ENCODE data around the gene HECTD4. TPM values are rescaled to one million over a fixed set of nuclear protein-coding genes. Genes with fewer than 3 reads are reported as not detected.

HECTD4 gene
- total and polyA plus RNA-seq, 4 donors, result 4.3 to 80.1 (median 25.5) TPM

- H3K4me1 ChIP-seq (ENCODE audit: control insufficient read depth in 4 of 4, insufficient read depth in 4 of 4, low read length in 3 of 4), result peaks cover 0 to 1% (median 0%) of the 10 kb centered on the region in 4 donors
- 93% methylated on average over 11 of the region's 11 CpGs for WGBS
- TF ChIP-seq JUND (IDR thresholded peaks at IDR 0.05) (no peak), HNF4G (IDR thresholded peaks at IDR 0.05) (no peak)
- no peaks in the 10 kb centered on the region for H3K9me3 ChIP-seq (ENCODE audit: control insufficient read depth in 4 of 4, low read length in 3 of 4)
- DNase-seq (ENCODE audit: low spot score), result no peak
- peaks cover 24 to 61% (median 53%) of the 10 kb centered on the region in 4 donors for H3K36me3 ChIP-seq (ENCODE audit: control insufficient read depth in 4 of 4, insufficient read depth in 3 of 4, low read depth in 1 of 4, low read length in 3 of 4)
- no peak overlapping the region for H3K9ac ChIP-seq (ENCODE audit: low read depth in 1 of 2, low read length in 2 of 2)
- H3K27me3 ChIP-seq (ENCODE audit: control insufficient read depth in 4 of 4, insufficient read depth in 4 of 4, low read length in 3 of 4), result no peaks in the 10 kb centered on the region
- no peak overlapping the region for H3K4me3 ChIP-seq (ENCODE audit: low read depth in 1 of 3, low read length in 3 of 3)
- no peak overlapping the region for H3K27ac ChIP-seq (ENCODE audit: low read depth in 1 of 2, low read length in 2 of 2)
Observed at GRCh38 chr12:112151766-112152541, 230.3 kb downstream of the HECTD4 start.

GRCh38 chr12:112149596-112149995 is 232.6 kb downstream of the HECTD4 start:
- no peaks in the 10 kb centered on the region for H3K9me3 ChIP-seq (ENCODE audit: control insufficient read depth in 4 of 4, low read length in 3 of 4)
- TF ChIP-seq EGR1 (IDR thresholded peaks at IDR 0.05; ENCODE audit: low read depth in 2 of 2), result no peak
- no peak for TF ChIP-seq RXRA (IDR thresholded peaks at IDR 0.05)
- 91% methylated on average over 5 of the region's 5 CpGs for WGBS
- no peaks in the 10 kb centered on the region for H3K27me3 ChIP-seq (ENCODE audit: control insufficient read depth in 4 of 4, insufficient read depth in 4 of 4, low read length in 3 of 4)
- no peak overlapping the region for H3K9ac ChIP-seq (ENCODE audit: low read depth in 1 of 2, low read length in 2 of 2)
- peaks cover 0 to 1% (median 0%) of the 10 kb centered on the region in 4 donors for H3K4me1 ChIP-seq (ENCODE audit: control insufficient read depth in 4 of 4, insufficient read depth in 4 of 4, low read length in 3 of 4)
- H3K4me3 ChIP-seq (ENCODE audit: low read depth in 1 of 3, low read length in 3 of 3), result no peak overlapping the region
- no peak overlapping the region for H3K27ac ChIP-seq (ENCODE audit: low read depth in 1 of 2, low read length in 2 of 2)
- H3K36me3 ChIP-seq (ENCODE audit: control insufficient read depth in 4 of 4, insufficient read depth in 3 of 4, low read depth in 1 of 4, low read length in 3 of 4), result peaks cover 30 to 78% (median 66%) of the 10 kb centered on the region in 4 donors
- DNase-seq (ENCODE audit: low spot score), result no peak

GRCh38 chr12:112148031-112148513 is 234.2 kb downstream of the HECTD4 start:
- H3K36me3 ChIP-seq (ENCODE audit: control insufficient read depth in 4 of 4, insufficient read depth in 3 of 4, low read depth in 1 of 4, low read length in 3 of 4), result peaks cover 26 to 76% (median 62%) of the 10 kb centered on the region in 4 donors
- H3K9ac ChIP-seq (ENCODE audit: low read depth in 1 of 2, low read length in 2 of 2), result no peak overlapping the region
- H3K4me3 ChIP-seq (ENCODE audit: low read depth in 1 of 3, low read length in 3 of 3), result no peak overlapping the region
- H3K27me3 ChIP-seq (ENCODE audit: control insufficient read depth in 4 of 4, insufficient read depth in 4 of 4, low read length in 3 of 4), result no peaks in the 10 kb centered on the region
- no peak overlapping the region for H3K27ac ChIP-seq (ENCODE audit: low read depth in 1 of 2, low read length in 2 of 2)
- DNase-seq (ENCODE audit: low spot score), result no peak
- 93% methylated on average over 3 of the region's 3 CpGs for WGBS
- TF ChIP-seq CTCF (IDR thresholded peaks at IDR 0.05; ENCODE audit: low read depth, low read length, missing input control), result no peak
- H3K4me1 ChIP-seq (ENCODE audit: control insufficient read depth in 4 of 4, insufficient read depth in 4 of 4, low read length in 3 of 4), result peaks cover 0 to 1% (median 0%) of the 10 kb centered on the region in 4 donors
- H3K9me3 ChIP-seq (ENCODE audit: control insufficient read depth in 4 of 4, low read length in 3 of 4), result no peaks in the 10 kb centered on the region

GRCh38 chr12:112146123-112146522 is 236.1 kb downstream of the HECTD4 start:
- H3K9me3 ChIP-seq (ENCODE audit: control insufficient read depth in 4 of 4, low read length in 3 of 4), result no peaks in the 10 kb centered on the region
- H3K36me3 ChIP-seq (ENCODE audit: control insufficient read depth in 4 of 4, insufficient read depth in 3 of 4, low read depth in 1 of 4, low read length in 3 of 4), result peaks cover 19 to 73% (median 60%) of the 10 kb centered on the region in 4 donors
- WGBS, result 91% methylated on average over 1 of the region's 1 CpG
- no peak for TF ChIP-seq FOXA2 (IDR thresholded peaks at IDR 0.05)
- TF ChIP-seq RAD21 (IDR thresholded peaks at IDR 0.05), result no peak
- no peak for TF ChIP-seq ZBTB33 (IDR thresholded peaks at IDR 0.05)
- TF ChIP-seq MAX (IDR thresholded peaks at IDR 0.05), result no peak
- TF ChIP-seq ATF3 (IDR thresholded peaks at IDR 0.05), result no peak
- TF ChIP-seq TAF1 (conservative IDR thresholded peaks at IDR 0.05), result no peak
- H3K4me3 ChIP-seq (ENCODE audit: low read depth in 1 of 3, low read length in 3 of 3), result no peak overlapping the region
- no peaks in the 10 kb centered on the region for H3K27me3 ChIP-seq (ENCODE audit: control insufficient read depth in 4 of 4, insufficient read depth in 4 of 4, low read length in 3 of 4)
- no peak overlapping the region for H3K9ac ChIP-seq (ENCODE audit: low read depth in 1 of 2, low read length in 2 of 2)
- no peak overlapping the region for H3K27ac ChIP-seq (ENCODE audit: low read depth in 1 of 2, low read length in 2 of 2)
- no peaks in the 10 kb centered on the region for H3K4me1 ChIP-seq (ENCODE audit: control insufficient read depth in 4 of 4, insufficient read depth in 4 of 4, low read length in 3 of 4)
- DNase-seq (ENCODE audit: low spot score), result no peak

Data from liver (tissue), 9 donors.